HG02678 (cell line): ENCODE results near the gene CHTF18.
"Not testable (repeated sequence)": the region's sequence is repeated elsewhere in the genome, so short reads cannot be mapped to it uniquely, and the experiment has no call there.

Experiments used
- ATAC-seq: cut with Tn5 transposase; IDR thresholded peaks from one replicate; pipeline ENCODE4 v1.9.1; 2021; ENCODE audit warnings: mild to moderate bottlenecking, moderate library complexity; ENCODE audit not compliant: unreplicated experiment

The CHTF18 gene

DNA sequence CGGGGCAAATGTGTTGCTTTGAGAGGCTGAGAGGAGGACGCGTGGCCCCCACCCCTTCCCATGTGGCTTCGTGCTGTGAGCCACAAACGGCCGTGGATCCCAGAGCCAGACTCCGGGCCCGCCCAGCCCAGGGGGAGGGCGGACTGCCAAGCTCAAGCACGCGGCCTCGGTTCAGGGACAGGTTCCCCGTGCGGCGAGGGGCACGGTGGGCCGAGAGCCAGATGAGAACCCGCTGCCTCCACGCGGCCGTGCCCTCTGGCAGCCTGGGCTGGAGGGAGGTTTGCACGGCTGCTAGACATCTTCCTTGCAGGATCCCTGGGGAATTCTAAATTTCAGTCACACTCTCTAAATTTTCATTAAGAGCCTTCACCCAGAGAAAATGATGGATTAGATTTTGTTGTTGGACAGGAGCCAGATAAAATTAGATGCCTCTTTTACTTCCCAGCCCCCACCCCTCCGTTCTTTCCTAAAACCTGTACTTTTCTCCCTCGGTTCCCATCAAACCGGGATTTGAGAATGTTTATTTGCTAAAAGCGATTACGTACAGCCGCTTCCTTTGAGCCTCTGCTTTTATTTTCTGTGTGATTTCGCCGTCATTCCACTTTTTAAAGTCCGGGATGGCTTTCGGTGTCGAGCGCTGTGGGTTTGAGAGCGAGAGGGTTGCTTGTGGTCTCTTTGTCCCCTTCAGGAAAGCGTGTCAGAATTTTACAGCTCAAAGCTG, 37.1 kb downstream of the CHTF18 start:
- ATAC-seq: no peak

DNA sequence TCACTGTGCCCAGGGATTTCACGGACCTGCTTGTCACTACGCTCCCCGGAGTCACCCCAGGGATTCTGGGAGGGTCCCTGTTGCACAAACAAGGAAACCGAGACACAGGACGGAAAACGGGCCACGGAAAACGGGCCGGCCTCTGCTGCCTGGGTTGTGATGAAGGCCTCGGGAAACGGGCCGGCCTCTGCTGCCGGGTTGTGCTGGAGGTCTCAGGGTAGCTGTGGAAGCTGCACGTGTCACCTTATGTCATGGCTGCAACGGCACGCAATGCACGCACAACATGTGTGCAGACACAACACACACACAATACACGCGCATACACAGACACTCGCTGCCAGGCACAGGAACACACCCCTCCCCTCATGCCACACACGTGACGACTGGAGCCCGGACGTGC, 39.1 kb downstream of the CHTF18 start:
- ATAC-seq: no peak

GRCh38 chr16:828891-829290, 40.5 kb downstream of the CHTF18 start:
- ATAC-seq: no peak

GRCh38 chr16:830107-830870, 41.9 kb downstream of the CHTF18 start:
- ATAC-seq: no peak

GRCh38 chr16:830871-831570, 42.6 kb downstream of the CHTF18 start:
- ATAC-seq: no peak

DNA sequence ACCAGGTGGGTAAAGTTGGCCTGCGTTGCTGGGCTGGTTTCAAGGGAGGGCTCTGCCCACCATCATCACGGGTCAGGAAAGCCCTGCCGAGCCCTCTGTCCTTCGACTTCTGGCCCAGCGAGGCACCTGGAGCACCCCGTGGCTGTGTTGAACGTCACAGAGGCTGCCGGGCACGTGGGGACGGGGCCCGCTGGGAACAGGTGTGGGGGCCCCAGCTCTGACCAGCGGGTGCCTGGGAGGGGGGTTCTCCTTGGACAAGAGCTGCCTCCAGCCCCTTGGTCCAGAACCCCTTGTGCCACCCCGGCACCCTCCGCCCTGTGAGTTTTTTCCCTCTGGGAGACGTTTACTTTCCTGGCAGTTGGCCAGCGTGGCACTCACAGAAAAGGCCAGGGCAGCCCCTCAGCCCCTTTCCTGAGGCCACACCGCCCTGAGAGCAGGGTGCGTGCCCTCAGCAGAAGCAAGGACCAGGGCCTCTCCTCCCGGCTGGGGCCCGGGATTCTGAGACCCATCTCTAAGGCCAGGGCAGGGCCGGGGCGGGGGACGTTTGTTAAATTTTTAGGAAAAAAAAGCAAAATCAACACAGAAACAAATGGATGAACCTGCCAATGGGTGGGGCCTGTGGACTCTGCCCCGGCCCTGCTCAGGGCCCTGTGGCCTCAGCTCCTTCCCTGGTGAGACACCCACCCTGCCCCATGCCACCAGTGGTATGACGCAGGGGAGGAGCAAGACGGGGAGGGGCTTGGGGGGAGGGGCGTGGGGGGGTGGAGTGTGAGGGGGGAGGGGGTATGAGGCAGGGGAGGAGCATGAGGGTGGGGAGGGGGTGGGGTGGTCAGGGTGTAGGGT, 43.4 kb downstream of the CHTF18 start:
- no peak for ATAC-seq

DNA sequence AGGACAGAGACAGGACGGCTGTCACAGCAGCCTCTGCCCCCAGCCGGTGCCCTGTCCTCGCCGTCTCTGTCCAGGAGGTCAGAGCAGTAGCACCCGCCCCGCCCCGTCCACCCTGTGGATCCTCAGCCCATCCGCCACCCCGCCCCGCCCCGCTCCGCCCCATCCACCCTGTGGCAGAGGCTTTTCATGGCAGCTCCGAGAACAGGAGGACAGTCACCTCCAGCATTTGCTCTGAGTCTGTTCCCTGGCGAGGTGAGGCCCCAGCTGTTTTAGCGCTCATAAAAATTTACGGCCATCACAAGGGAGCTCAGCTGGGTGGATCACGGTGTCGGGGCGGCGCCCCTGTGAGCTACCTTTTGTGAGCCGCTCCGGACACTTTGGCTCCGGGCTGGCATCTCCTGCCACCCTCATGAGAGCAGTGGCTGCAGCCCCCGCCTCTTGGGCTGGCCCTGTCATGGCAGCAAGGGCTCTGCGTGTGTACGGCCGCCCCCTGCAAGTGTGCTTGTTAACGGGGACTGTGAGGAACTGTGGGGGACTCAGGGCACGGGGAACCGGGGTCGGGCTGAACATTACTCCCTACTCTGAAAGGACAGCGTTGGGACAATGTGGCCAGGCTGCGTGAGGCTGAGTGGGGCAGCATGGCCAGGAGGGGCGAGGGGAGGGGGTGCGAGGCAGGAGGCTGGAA, 44.4 kb downstream of the CHTF18 start:
- ATAC-seq: no peak

GRCh38 chr16:833411-833810, 45.0 kb downstream of the CHTF18 start:
- no peak for ATAC-seq

DNA sequence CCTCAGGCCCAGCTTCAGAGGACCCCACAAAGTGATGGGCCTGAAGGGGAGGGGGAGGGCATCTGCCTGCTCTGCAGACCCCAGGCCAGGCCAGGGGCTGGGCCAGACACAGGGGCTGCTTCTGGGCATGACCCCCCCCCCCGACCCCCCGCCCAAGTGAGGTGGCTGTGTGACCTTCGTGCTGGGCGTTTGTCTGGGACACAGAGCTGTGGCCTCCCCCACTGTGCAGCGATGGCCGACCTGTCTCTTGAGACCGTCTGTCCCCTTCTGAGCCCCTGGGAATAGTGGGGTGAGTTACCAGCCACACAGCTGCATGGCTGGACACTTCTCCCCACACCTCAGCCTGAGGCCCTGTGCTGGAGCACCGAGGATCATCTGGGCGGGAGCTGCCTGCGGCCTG, 47.0 kb downstream of the CHTF18 start:
- ATAC-seq: no peak

DNA sequence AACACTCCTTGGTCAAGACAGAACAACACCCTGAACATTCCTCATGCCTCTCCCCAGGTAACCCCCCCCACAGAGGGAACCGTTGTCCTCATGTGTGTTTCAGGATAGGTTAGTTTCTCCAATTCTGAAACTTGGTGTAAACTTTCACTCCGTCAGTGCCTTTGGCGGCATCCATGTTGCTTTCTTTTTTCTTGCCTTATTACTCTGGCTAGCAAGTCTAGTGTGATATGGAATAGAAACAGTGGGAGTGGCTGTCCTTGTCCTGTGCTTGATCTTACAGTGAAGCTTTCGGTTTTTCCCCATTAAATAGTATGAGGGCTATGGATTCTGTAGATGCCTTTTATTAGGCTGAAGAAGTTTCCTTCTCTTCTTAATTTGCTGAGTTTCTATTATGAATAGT, 47.8 kb downstream of the CHTF18 start:
- no peak for ATAC-seq

DNA sequence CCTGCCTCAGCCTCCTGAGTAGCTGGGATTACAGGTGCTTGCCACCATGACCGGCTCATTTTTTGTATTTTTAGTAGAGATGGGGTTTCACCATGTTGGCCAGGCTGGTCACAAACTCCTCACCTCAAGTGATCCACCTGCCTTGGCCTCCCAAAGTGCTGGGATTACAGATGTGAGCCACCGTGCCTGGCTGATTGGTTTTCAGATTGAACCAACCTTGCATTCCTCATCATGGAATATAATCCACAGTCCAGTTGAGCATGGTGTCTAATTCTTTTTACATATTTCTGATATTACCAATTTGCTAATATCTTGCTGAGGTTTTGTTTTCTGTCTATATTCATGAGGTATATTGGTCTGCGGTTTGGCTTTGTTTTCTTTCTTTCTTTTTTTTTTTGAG, 48.4 kb downstream of the CHTF18 start:
- ATAC-seq: not testable (repeated sequence)

DNA sequence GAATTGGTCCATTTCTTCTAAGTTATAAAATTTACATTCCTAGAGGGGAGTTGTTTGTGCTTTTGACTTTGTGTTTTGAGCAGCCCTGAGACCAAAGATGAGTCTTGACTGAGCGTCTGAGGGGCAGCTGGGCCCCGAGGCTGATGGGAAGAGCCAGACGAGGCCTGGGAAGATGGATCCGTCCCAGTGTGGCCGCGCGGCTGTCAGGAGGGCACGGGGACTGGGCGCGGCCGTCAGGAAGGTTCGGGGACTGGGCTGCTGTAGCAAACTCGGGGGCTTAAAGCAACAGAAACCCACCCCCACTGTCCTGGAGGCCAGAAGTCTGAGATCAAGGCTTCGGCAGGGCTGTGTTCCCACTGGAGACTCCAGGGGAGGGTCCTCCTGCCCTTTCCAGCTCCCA, 50.3 kb downstream of the CHTF18 start:
- ATAC-seq: no peak

GRCh38 chr16:839643-840408, 51.4 kb downstream of the CHTF18 start:
- ATAC-seq: no peak

- no peak for ATAC-seq
These were observed 52.4 kb downstream of the CHTF18 start for GRCh38 chr16:840561-841454.

GRCh38 chr16:841455-842060, 53.1 kb downstream of the CHTF18 start:
- no peak for ATAC-seq

DNA sequence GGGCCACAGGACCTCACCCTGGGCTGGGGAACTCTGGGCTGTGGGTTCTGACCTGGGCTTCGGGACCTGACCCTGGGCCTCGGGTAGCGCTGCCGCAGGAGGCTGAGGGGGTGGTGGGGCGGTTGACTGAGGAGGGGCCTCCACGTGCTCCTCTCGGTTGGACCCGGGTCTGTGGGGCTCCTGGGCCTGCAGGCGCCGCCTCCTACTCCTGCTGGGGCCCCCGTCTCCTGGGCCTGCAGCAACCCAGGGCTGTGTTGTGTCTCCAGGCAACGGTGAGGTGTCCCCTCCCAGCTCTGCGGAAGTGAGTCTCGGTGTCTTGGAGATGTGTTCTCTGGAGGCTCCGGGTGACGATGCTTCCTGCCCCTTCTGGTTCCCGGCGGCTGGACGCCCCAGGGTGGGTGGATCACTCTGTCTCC, 53.6 kb downstream of the CHTF18 start:
- ATAC-seq: no peak

- no peak for ATAC-seq
These were observed 54.5 kb downstream of the CHTF18 start for GRCh38 chr16:842711-843560.
